KBM-7 (cell line): Measurements from ENCODE around the gene BRD9.
"Not testable (repeated sequence)": the region's sequence is repeated elsewhere in the genome, so short reads cannot be mapped to it uniquely, and the experiment has no call there.

Experiments used
- DNase-seq: peaks from one replicate; pipeline ENCODE4 v3.0.0-alpha.2; 2015
- in situ Hi-C: fragments of 300-500 bp; cut with MboI; formaldehyde crosslinking; loops from 2 replicates; pipeline ENCODE4 v1.14.3; 2020; ENCODE audit warnings: low sequenced_read_pairs, low pct_unique_long_range_greater_than_20kb, mixed read lengths

Gene BRD9

GRCh38 chr5:840118-840973, 52.3 kb downstream of the BRD9 start:
- in situ Hi-C loops: loop anchor here (5.0 kb wide), 1 partner anchor 93 kb away; no protein-coding TSS in a partner anchor
- not testable (repeated sequence) for DNase-seq

DNA sequence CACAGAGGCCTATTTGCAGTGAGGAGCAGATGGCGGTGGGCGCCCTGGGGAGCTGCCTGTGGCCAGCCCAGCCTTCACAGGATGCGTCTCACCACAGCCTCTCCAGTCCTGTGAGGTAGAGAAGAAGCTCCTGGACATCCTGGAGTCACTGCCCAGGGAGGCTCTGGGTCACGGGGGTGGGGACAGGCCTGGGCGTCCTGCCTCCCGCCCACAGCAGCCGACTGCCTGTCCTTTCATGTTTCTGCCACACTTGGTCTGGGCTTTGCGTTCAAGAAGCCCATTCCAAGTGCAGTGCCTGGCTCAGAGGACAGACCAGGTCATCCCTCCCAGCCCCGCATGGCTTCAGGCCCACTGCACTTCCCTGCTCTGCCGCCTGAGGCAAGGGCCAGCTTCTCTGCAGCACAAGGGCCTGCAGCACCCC, 54.2 kb downstream of the BRD9 start:
- DNase-seq, in situ Hi-C loops: not testable (repeated sequence)

- in situ Hi-C loops: not testable (repeated sequence)
Measured at GRCh38 chr5:837621-838121, 54.9 kb downstream of the BRD9 start.

GRCh38 chr5:835933-836612, 56.5 kb downstream of the BRD9 start:
- peak; percentile 59 for DNase-seq
- in situ Hi-C loops: not testable (repeated sequence)

More at GRCh38 chr5:837621-838121, 54.9 kb downstream of the BRD9 start:
- DNase-seq: not testable (repeated sequence)

DNA sequence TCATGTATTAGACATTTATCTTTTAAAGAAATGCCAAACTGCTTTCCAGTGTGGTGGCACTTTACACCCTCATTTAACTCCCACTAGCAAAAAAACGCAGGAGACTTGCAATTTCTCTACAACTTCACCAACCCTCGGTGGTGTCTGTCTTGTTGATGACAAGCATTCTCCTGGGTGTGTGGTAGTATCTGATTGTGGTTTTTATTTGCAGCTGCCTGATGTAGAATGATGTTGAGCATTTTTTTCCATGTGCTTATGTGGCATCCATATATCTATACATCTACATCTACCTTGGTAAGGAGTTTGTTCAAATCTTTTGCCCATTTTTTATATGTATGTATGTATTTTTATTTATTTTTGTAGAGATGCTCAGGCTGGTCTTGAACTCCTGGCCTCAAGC, 58.6 kb downstream of the BRD9 start:
- DNase-seq, in situ Hi-C loops: not testable (repeated sequence)

DNA sequence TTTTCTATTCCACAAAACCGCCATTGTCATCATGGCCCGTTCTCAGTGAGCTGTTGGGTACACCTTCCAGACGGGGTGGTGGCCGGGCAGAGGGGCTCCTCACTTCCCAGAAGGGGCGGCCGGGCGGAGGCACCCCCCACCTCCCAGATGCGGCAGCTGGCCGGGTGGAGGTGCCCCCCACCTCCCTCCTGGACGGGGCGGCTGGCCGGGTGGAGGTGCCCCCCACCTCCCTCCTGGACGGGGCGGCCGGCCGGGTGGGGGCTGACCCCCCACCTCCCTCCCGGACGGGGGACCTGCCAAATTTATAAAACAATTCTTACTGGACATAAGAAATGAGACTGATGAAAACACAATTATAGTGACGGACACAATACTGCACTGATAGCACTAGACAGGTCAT, 64.4 kb downstream of the BRD9 start:
- DNase-seq, in situ Hi-C loops: not testable (repeated sequence)

- in situ Hi-C loops, DNase-seq: not testable (repeated sequence)
Measured at GRCh38 chr5:825544-825943, 67.1 kb downstream of the BRD9 start.

DNA sequence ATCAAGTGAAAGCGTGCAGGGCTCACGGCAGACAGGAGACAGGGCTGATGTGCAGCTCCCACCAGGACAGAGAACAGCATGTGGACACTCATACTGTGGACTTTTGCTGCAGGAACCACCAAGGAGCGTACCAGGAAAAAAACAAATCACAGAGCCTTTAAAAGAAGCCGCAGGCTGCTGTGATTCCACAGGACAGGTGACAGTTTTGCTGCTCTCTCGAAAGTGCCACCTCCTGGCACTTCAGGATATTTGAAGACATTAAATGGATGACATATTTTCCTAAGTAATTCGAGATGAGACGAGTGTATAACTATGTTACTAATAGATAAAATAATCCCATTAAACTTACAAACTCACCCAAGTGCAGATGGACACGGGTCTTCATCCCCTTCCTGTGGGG, 71.1 kb downstream of the BRD9 start:
- DNase-seq: no peak
- in situ Hi-C loops: no loop called here

- DNase-seq: no peak
- in situ Hi-C loops: no loop called here
Measured at GRCh38 chr5:820245-820644, 72.4 kb downstream of the BRD9 start.

- DNase-seq: no peak
- in situ Hi-C loops: no loop called here
Measured at GRCh38 chr5:819078-819477, 73.5 kb downstream of the BRD9 start.

- no peak for DNase-seq
- in situ Hi-C loops: no loop called here
Measured at GRCh38 chr5:816176-816575, 76.4 kb downstream of the BRD9 start.

DNA sequence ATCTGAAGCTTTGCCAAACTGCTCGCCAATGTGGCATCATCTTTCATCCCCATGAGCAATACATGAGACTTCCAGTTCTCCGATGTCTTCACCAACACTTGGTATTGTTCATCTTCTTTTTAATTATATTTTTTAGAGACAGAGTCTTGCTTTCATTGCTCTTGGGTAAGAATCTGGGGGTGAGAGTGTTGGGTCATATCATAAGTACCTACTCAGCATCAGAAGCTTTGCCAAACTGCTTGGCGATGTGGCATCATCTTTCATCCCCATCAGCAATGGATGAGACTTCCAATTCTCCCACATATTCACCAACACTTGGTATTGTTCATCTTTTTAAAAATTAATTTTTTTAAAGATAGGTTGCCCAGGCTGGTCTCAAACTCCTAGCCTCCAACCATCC, 77.2 kb downstream of the BRD9 start:
- no peak for DNase-seq
- in situ Hi-C loops: no loop called here
